HG03135 (cell line): ENCODE results near the gene EIF4E3.

Source experiments
- ATAC-seq: cut with Tn5 transposase; IDR thresholded peaks from one replicate; pipeline ENCODE4 v1.9.1; 2021; ENCODE audit warnings: mild to moderate bottlenecking, moderate library complexity; ENCODE audit not compliant: unreplicated experiment

EIF4E3 gene

GRCh38 chr3:71724171-71724453 lies 1.1 kb downstream of the EIF4E3 start:
- no peak for ATAC-seq

GRCh38 chr3:71723452-71724170 lies 1.6 kb downstream of the EIF4E3 start:
- peak; percentile 47 for ATAC-seq

DNA sequence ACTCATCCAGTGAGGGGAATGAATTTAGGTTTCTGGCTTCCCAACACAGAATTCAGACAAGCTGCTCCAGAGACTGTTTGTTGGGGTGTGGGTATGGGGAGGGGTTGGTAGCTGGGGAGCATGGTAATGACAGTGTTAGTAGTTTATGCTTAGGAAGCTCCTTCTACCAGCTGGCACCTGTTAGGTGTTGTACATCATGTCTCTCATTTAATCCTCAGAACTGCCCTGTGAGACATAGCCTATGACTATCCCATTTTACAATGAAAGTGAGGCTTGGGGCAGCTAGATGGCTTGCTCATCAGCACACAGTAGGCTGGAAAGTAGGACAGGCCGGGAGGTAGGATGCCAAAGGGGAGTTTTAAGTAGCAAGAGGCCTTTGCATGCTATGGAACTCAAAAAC lies 2.5 kb downstream of the EIF4E3 start:
- no peak for ATAC-seq

GRCh38 chr3:71721651-71722157 lies 3.5 kb downstream of the EIF4E3 start:
- ATAC-seq: no peak

- no peak for ATAC-seq
These were observed 4.2 kb downstream of the EIF4E3 start for GRCh38 chr3:71721002-71721401.

GRCh38 chr3:71718072-71718471 lies 7.1 kb downstream of the EIF4E3 start:
- ATAC-seq: no peak

GRCh38 chr3:71714595-71714994 lies 10.6 kb downstream of the EIF4E3 start:
- no peak for ATAC-seq

DNA sequence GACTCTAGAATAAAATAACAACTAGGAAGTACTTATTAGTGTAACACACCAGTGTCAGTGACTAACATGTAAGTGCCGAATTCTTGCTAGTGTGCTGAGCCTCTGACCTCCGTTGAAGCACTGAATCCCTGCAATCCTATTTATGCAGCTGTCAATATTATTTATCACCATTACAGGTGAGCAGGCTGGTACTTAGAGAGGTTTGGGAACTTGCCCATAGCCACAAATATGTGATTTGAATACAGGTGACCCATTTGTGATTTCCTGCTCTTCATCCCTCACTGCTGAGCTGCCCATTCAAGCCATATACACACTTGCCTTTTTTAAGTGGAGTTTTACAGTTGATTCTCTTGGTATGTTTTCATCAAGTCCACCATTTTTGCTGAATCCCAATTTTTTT lies 12.2 kb downstream of the EIF4E3 start:
- no peak for ATAC-seq

- peak; percentile 69 for ATAC-seq
These were observed 14.2 kb downstream of the EIF4E3 start for GRCh38 chr3:71710906-71711494.

GRCh38 chr3:71709908-71710511 lies 15.2 kb downstream of the EIF4E3 start:
- ATAC-seq: no peak

- no peak for ATAC-seq
These were observed 16.6 kb downstream of the EIF4E3 start for GRCh38 chr3:71708476-71709105.

DNA sequence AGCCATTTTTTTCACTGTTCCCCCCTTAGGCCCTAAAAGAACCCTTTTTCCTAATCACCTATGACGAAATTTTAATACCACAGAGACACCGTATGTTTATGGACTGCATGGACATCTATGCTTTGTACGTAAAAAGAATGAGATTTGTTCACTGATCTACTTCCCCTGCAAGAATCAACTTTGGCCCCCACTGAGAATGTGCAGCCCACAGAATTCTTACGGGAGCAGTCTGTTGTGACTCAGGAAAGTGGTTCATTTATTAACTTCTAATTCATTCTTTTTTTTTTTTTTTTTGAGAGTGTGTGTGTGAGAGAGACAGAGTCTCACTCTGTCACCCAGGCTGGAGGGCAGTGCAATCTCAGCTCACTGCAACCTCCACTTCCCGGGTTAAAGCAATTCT lies 17.6 kb downstream of the EIF4E3 start:
- ATAC-seq: no peak

DNA sequence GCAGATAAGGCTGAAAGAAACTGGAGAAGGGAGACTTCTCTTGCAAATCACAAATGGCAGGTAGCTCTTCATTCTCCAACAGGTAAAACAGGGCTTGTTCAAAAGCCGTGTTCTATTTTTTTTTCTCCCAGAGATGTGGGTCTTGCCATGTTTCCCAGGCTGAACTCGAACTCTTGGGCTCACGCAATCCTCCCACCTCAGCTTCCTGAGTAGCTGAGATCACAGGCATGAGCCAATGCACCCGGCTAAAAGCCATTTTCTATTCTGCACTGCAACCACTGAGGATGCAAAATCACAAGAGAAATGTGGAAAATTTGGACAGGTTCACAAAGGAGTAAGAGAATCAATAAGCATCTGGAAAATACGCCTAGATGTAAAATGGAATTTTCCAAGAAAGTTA lies 19.5 kb downstream of the EIF4E3 start:
- no peak for ATAC-seq

DNA sequence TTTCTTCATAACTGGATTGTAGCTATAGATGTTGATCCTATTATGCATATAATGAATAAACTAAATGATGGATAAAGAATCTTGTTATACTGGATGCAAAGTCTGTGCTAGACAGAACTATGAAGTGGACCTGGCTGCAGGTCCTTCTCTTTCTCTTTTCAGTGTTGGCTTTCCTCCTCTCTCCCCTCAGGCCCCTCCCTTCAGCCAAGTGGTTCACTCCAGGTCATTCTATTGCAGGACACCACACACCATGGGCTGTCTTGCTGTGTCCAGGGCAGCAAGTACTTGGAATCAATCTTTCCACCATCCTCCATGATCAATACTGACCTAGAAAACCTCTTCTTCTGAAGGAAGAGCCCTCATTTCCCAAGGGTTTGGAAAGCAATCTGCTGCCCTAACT lies 20.3 kb downstream of the EIF4E3 start:
- ATAC-seq: no peak

- no peak for ATAC-seq
These were observed 21.4 kb downstream of the EIF4E3 start for GRCh38 chr3:71703797-71704196.

GRCh38 chr3:71702131-71703024 lies 22.8 kb downstream of the EIF4E3 start:
- no peak for ATAC-seq

- no peak for ATAC-seq
These were observed 23.9 kb downstream of the EIF4E3 start for GRCh38 chr3:71701251-71701762.

DNA sequence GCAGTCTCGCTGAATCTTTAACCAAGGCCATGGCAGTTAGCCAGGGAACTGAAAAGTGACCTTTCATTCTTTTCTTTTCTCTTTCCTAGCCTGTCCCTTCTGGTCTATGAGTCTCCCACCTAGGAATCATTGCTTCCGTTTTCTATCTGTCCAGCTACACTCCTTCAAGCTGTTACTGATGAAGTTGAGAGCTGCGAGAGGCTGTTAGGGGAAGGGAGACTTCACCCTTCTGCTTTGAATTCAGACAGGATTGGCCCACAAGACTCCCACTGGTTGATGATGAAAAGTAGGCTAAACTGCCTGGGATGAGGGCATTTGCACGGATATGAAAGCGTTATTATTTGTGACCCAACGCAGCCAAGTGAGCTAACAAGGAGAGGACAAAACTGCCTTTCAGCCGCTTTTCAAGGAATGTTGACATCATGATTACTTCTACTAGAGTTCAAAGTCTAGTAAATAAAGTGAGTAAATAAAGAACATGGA lies 30.2 kb downstream of the EIF4E3 start:
- ATAC-seq: no peak

GRCh38 chr3:71694358-71694999 lies 30.7 kb downstream of the EIF4E3 start:
- no peak for ATAC-seq

- ATAC-seq: no peak
These were observed 31.6 kb downstream of the EIF4E3 start for GRCh38 chr3:71693641-71694040.
